Gastrocnemius medialis (tissue), 4 donors: ENCODE measurements around the gene RNF14. TPM values are rescaled to one million over a fixed set of nuclear protein-coding genes. Genes with fewer than 3 reads are reported as not detected.

Source experiments
- ATAC-seq, 2 donors: fragments of 150-250 bp; one replicate each; pipeline ENCODE4 v1.9.1; 2016
- DNase-seq, 2 donors: peaks; one replicate each; pipeline ENCODE4 v3.0.0-alpha.2; 2019
- H3K27ac ChIP-seq, 4 donors: fragments of 200-600 bp; sonication (generic); 1 replicate in 1 of 4; 2 replicates in 3 of 4; pipeline ENCODE4 v1.5.1; 2016 to 2018; ENCODE audit warnings: mild to moderate bottlenecking in 2 of 4, moderate library complexity in 1 of 4
- H3K27me3 ChIP-seq, 3 donors: fragments of 200-600 bp; sonication (generic) in 2 of 3; 1 replicate in 1 of 3; 2 replicates in 2 of 3; pipeline versions ENCODE4 v1.5.1 to v1.6.0; 2016 to 2019; ENCODE audit warnings: mild to moderate bottlenecking in 1 of 3, moderate library complexity in 1 of 3
- H3K36me3 ChIP-seq, 2 donors: fragments of 200-600 bp; sonication (generic) in 1 of 2; one replicate each; pipeline ENCODE4 v1.5.1; 2017 to 2018
- H3K4me1 ChIP-seq, 2 donors: fragments of 200-600 bp; sonication (generic) in 1 of 2; one replicate each; pipeline ENCODE4 v1.5.1; 2016 to 2017; ENCODE audit warnings: mild to moderate bottlenecking in 2 of 2
- H3K4me3 ChIP-seq, 4 donors: fragments of 200-600 bp; sonication (generic) in 3 of 4; 1 replicate in 1 of 4; 2 replicates in 3 of 4; pipeline ENCODE4 v1.5.1; 2016 to 2019; ENCODE audit warnings: mild to moderate bottlenecking in 2 of 4
- H3K9me3 ChIP-seq, 3 donors: fragments of 200-600 bp; sonication (generic) in 2 of 3; 1 replicate in 1 of 3; 2 replicates in 2 of 3; pipeline ENCODE4 v1.5.1; 2016 to 2019
- POLR2A ChIP-seq, 2 donors: fragments of 450-650 bp; IDR thresholded peaks; one replicate each; pipeline ENCODE4 v1.6.1; 2017; ENCODE audit warnings: antibody characterized with exemption in 2 of 2, mild to moderate bottlenecking in 2 of 2, moderate library complexity in 2 of 2
- in situ Hi-C, 4 donors: fragments of 200-750 bp; cut with MboI; loops; one replicate each; pipeline versions ENCODE4 v1.15.0 to v1.8.0; 2017; ENCODE audit warnings: low sequenced_read_pairs in 4 of 4
- intact Hi-C: fragments of 100-400 bp; cut with DNase I; formaldehyde crosslinking; loops from one replicate; pipeline ENCODE4 v1.15.1; 2023; ENCODE audit warnings: low total_unique reads
- total RNA-seq, 4 donors: library from RNA; depleted of rRNA; stranded (reverse); fragments of >200 nt; gene quantifications; one replicate each; pipeline versions ENCODE4 v1.1.0 to v1.2.3, GENCODE V29; 2016
- TF ChIP-seq, protein P1 (sequence below), 5 experiments: fragments of 450-650 bp in 3 of 5; fragments of 200-600 bp in 2 of 5; sonication (generic) in 2 of 5; IDR thresholded peaks in 4 of 5; conservative IDR thresholded peaks in 1 of 5; 1 replicate in 4 of 5; 2 replicates in 1 of 5; pipeline ENCODE4 v1.5.1; 2016 to 2019; ENCODE audit warnings: antibody characterized with exemption in 5 of 5, mild to moderate bottlenecking in 3 of 5, moderate library complexity in 3 of 5

RNF14 gene
- total RNA-seq, 4 donors from 2014 or later = 71.4 to 107 (median 84.5) TPM

DNA sequence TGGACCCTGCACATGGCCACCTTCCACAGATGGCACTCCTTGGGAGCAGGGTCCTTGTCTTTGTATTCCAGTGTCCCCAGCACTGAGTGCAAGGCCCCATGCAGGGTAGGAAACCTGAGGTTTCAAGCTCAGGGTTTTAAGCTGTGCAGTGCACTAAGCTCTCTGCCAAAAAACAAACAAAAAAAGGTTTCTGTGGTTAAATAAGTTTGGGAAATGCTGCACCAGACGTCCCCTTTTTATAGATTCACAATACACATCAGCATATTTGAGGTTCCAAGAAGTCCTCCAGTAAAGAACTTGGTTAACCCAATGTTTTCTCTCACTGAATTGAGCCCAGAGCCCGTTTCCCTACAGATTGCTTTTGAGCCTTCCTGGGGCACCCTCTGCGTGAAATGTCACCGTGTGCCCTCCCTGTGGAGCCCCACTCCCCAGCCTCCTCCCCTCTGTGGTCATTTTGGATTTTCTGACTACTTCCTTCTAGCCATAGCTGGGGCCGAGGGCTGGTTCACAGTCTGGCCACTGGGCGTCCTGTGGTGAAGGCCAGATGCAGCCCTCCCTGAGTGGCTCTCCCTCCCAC is 28.1 kb upstream of the RNF14 start:
- Histone ChIP-seq H3K36me3 (peaks cover 0 to 34% of the 10 kb centered on the region in 2 donors), H3K4me3 (no peak overlapping the region), H3K9me3 (no peaks in the 10 kb centered on the region), H3K27me3 (no peaks in the 10 kb centered on the region), H3K4me1 (peaks cover 14 to 21% of the 10 kb centered on the region in 2 donors), H3K27ac (peak overlapping the region in 2 of 4 donors; percentile 23 to 53)
- intact Hi-C loops (no loop called here), in situ Hi-C loops (no loop called here)
- DNase-seq (no peak), ATAC-seq (no peak)
- TF ChIP-seq POLR2A (IDR thresholded peaks at IDR 0.05) = no peak
- TF ChIP-seq, protein P1, sequence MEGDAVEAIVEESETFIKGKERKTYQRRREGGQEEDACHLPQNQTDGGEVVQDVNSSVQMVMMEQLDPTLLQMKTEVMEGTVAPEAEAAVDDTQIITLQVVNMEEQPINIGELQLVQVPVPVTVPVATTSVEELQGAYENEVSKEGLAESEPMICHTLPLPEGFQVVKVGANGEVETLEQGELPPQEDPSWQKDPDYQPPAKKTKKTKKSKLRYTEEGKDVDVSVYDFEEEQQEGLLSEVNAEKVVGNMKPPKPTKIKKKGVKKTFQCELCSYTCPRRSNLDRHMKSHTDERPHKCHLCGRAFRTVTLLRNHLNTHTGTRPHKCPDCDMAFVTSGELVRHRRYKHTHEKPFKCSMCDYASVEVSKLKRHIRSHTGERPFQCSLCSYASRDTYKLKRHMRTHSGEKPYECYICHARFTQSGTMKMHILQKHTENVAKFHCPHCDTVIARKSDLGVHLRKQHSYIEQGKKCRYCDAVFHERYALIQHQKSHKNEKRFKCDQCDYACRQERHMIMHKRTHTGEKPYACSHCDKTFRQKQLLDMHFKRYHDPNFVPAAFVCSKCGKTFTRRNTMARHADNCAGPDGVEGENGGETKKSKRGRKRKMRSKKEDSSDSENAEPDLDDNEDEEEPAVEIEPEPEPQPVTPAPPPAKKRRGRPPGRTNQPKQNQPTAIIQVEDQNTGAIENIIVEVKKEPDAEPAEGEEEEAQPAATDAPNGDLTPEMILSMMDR (IDR thresholded peaks at IDR 0.05 in 4 of 5, conservative IDR thresholded peaks at IDR 0.05 in 1 of 5) = no peak

GRCh38 chr5:141941307-141941706 is 27.6 kb upstream of the RNF14 start:
- in situ Hi-C loops = no loop called here
- H3K27me3 ChIP-seq = no peaks in the 10 kb centered on the region
- no peaks in the 10 kb centered on the region for H3K9me3 ChIP-seq
- H3K36me3 ChIP-seq = peaks cover 0 to 29% of the 10 kb centered on the region in 2 donors
- H3K27ac ChIP-seq = peak overlapping the region in 2 of 4 donors; percentile 23 to 53
- DNase-seq (no peak), ATAC-seq (peak in 1 of 2 donors; percentile 44)
- H3K4me3 ChIP-seq = no peak overlapping the region
- H3K4me1 ChIP-seq = peaks cover 14 to 25% of the 10 kb centered on the region in 2 donors
- intact Hi-C loops = no loop called here
- TF ChIP-seq, protein P1 (IDR thresholded peaks at IDR 0.05 in 4 of 5, conservative IDR thresholded peaks at IDR 0.05 in 1 of 5) = no peak
- TF ChIP-seq POLR2A (IDR thresholded peaks at IDR 0.05) = no peak

GRCh38 chr5:141941779-141942178 is 27.1 kb upstream of the RNF14 start:
- TF ChIP-seq, protein P1 (IDR thresholded peaks at IDR 0.05 in 4 of 5, conservative IDR thresholded peaks at IDR 0.05 in 1 of 5) = no peak
- no peak for TF ChIP-seq POLR2A (IDR thresholded peaks at IDR 0.05)
- H3K36me3 ChIP-seq = peaks cover 0 to 24% of the 10 kb centered on the region in 2 donors
- DNase-seq = no peak
- no peak overlapping the region for H3K4me3 ChIP-seq
- in situ Hi-C loops (no loop called here), intact Hi-C loops (no loop called here)
- no peak for ATAC-seq
- H3K27me3 ChIP-seq = no peaks in the 10 kb centered on the region
- H3K27ac ChIP-seq = peak overlapping the region in 3 of 4 donors; percentile 8 to 53 (median 19)
- H3K9me3 ChIP-seq = no peaks in the 10 kb centered on the region
- H3K4me1 ChIP-seq = peaks cover 14 to 27% of the 10 kb centered on the region in 2 donors

DNA sequence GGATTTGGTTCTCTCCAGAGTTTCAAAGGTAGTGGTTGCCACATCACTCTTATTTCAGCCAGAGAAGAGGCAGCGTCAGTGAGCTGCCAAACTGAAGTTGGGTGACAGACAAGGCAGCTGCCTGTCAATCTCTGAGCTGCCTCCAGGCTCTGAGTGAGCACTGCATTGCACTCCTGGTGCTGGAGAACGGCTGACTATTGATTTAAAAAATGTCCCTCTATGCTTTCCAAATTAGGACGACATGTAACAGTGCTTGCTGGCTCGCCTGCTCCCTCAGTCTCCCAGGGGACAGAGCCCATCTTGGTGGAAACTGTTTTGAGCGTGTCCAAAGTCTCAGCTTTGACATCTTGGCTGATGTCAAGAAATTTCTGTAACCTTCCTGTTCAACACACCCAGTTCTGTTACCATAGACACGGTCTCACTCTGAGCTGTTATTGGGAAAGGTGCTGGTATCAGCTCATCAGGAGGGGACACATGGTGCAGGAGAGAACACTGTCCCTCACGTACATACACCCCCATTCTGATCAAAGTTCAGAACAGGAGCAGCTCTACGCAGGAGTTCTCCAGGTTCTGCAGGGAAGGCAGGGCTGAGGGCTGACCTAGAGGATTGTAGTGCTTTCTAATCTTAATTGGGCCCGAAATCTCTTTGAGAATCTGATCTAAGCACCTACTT is 26.6 kb upstream of the RNF14 start:
- Histone ChIP-seq H3K27ac (peak overlapping the region; percentile 4 to 53 (median 14)), H3K9me3 (no peaks in the 10 kb centered on the region), H3K4me3 (no peak overlapping the region), H3K4me1 (peaks cover 14 to 27% of the 10 kb centered on the region in 2 donors), H3K36me3 (peaks cover 0 to 19% of the 10 kb centered on the region in 2 donors), H3K27me3 (peaks cover 0 to 4% (median 0%) of the 10 kb centered on the region in 3 donors)
- TF ChIP-seq, protein P1 (IDR thresholded peaks at IDR 0.05 in 4 of 5, conservative IDR thresholded peaks at IDR 0.05 in 1 of 5) = no peak
- no peak for TF ChIP-seq POLR2A (IDR thresholded peaks at IDR 0.05)
- ATAC-seq (peak; percentile 93 to 94), DNase-seq (peak in 1 of 2 donors; percentile 58)
- in situ Hi-C loops = no loop called here
- intact Hi-C loops = no loop called here
